Naive thymus-derived CD4-positive, alpha-beta T cell (primary cell): ENCODE results near the gene P2RY1. TPM values are rescaled to one million over a fixed set of nuclear protein-coding genes. Genes with fewer than 3 reads are reported as not detected.

Experiments used
- ATAC-seq: fragments of 150-1000 bp; cut with Tn5 transposase; 2 replicates; pipeline ENCODE4 v1.10.0; 2021; ENCODE audit warnings: mild to moderate bottlenecking, moderate library complexity
- CTCF ChIA-PET: fragments of 350-600 bp; sonication (Branson Sonifier 250); formaldehyde crosslinking; loops from one replicate; lab custom pipeline; 2021; ENCODE audit warnings: antibody characterized with exemption; lab: Charles Lee
- POLR2A ChIA-PET: fragments of 350-600 bp; sonication (Branson Sonifier 250); formaldehyde crosslinking; loops from one replicate; lab custom pipeline; 2021; ENCODE audit warnings: antibody characterized with exemption, inconsistent platforms; lab: Charles Lee
- DNase-seq, 9 donors: peaks; one replicate each; pipeline versions ENCODE4 v3.0.0 to v3.0.0-alpha.2; 2020 to 2022; ENCODE audit warnings: mixed read lengths in 1 of 9
- H3K27ac ChIP-seq: one replicate; pipeline ENCODE4 v1.7.0; 2013; ENCODE audit warnings: mild to moderate bottlenecking, low read depth, low read length, moderate library complexity
- H3K27me3 ChIP-seq, 2 donors: one replicate each; pipeline ENCODE4 v1.7.0; 2013; ENCODE audit warnings: low read length in 2 of 2, mild to moderate bottlenecking in 2 of 2, moderate library complexity in 2 of 2; ENCODE audit not compliant: control insufficient read depth in 2 of 2, insufficient read depth in 2 of 2
- H3K36me3 ChIP-seq, 3 experiments: 1 replicate in 2 of 3; 2 replicates in 1 of 3; pipeline ENCODE4 v1.7.0; 2013; ENCODE audit warnings: low read length in 3 of 3, mild to moderate bottlenecking in 3 of 3, moderate library complexity in 1 of 3; ENCODE audit not compliant: insufficient read depth in 3 of 3, control insufficient read depth in 2 of 3
- H3K4me1 ChIP-seq, 2 donors: one replicate each; pipeline ENCODE4 v1.7.0; 2013; ENCODE audit warnings: low read length in 2 of 2, mild to moderate bottlenecking in 2 of 2, moderate library complexity in 1 of 2; ENCODE audit not compliant: control insufficient read depth in 2 of 2, insufficient read depth in 2 of 2
- H3K4me3 ChIP-seq: 2 replicates; pipeline ENCODE4 v1.7.0; 2013; ENCODE audit warnings: mild to moderate bottlenecking, low read length
- H3K9me3 ChIP-seq, 3 experiments: 1 replicate in 2 of 3; 2 replicates in 1 of 3; pipeline ENCODE4 v1.7.0; 2013; ENCODE audit warnings: low read length in 3 of 3; ENCODE audit not compliant: control insufficient read depth in 2 of 3
- H3K27ac Mint-ChIP-seq, 9 donors: one replicate each; pipeline ENCODE4 v1.8.0; 2020 to 2022; ENCODE audit warnings: mixed read lengths in 9 of 9, mild to moderate bottlenecking in 8 of 9, moderate library complexity in 5 of 9, inconsistent platforms in 2 of 9
- H3K27me3 Mint-ChIP-seq, 5 donors: one replicate each; pipeline ENCODE4 v1.8.0; 2021 to 2022; ENCODE audit warnings: mixed read lengths in 5 of 5, mild to moderate bottlenecking in 1 of 5
- H3K36me3 Mint-ChIP-seq, 5 donors: one replicate each; pipeline ENCODE4 v1.8.0; 2020 to 2022; ENCODE audit warnings: mixed read lengths in 5 of 5, mild to moderate bottlenecking in 3 of 5, inconsistent platforms in 1 of 5
- H3K4me1 Mint-ChIP-seq, 7 donors: one replicate each; pipeline ENCODE4 v1.8.0; 2020 to 2022; ENCODE audit warnings: mixed read lengths in 7 of 7, mild to moderate bottlenecking in 3 of 7, inconsistent platforms in 1 of 7
- H3K4me3 Mint-ChIP-seq, 10 donors: one replicate each; pipeline ENCODE4 v1.8.0; 2020 to 2022; ENCODE audit warnings: mild to moderate bottlenecking in 10 of 10, mixed read lengths in 10 of 10, moderate library complexity in 6 of 10, inconsistent platforms in 2 of 10
- H3K9me3 Mint-ChIP-seq, 11 donors: one replicate each; pipeline ENCODE4 v1.8.0; 2020 to 2022; ENCODE audit warnings: mixed read lengths in 11 of 11, mild to moderate bottlenecking in 4 of 11, inconsistent platforms in 1 of 11, moderate library complexity in 1 of 11
- intact Hi-C, 2 donors: fragments of 100-400 bp; cut with micrococcal nuclease; formaldehyde crosslinking; loops; one replicate each; pipeline ENCODE4 v1.15.1; 2023
- polyA plus RNA-seq, 2 donors: library from polyadenylated mRNA; unstranded; fragments of 300-500 nt; fragmentation: Illumina TruSeq; gene quantifications; one replicate each; pipeline ENCODE4 v1.2.3, GENCODE V29; 2021
- total RNA-seq, 6 experiments: library from RNA in 5 of 6; stranded (reverse) in 5 of 6; gene quantifications; 1 replicate in 5 of 6; 2 replicates in 1 of 6; pipeline ENCODE4 v1.2.3 and lab custom pipeline; 2021 to 2026

Gene P2RY1
- total and polyA plus RNA-seq, 7 experiments from 2014 or later: 0.05 to 1.2 (median 0.21) TPM; not detected in 1

GRCh38 chr3:152879790-152880174, 44.9 kb downstream of the P2RY1 start:
- Mint-ChIP-seq H3K4me1 (no peaks in the 10 kb centered on the region), H3K9me3 (peaks cover 0 to 11% (median 5%) of the 10 kb centered on the region in 11 donors), H3K4me3 (no peak overlapping the region), H3K27ac (no peak overlapping the region), H3K36me3 (peaks cover 0 to 2% (median 0%) of the 10 kb centered on the region in 5 donors), H3K27me3 (peaks cover 0 to 14% (median 1%) of the 10 kb centered on the region in 5 donors)
- no peak overlapping the region for H3K27ac ChIP-seq
- no peak for DNase-seq
- no peaks in the 10 kb centered on the region for H3K27me3 ChIP-seq
- no peaks in the 10 kb centered on the region for H3K9me3 ChIP-seq
- H3K36me3 ChIP-seq: no peaks in the 10 kb centered on the region
- H3K4me1 ChIP-seq: no peaks in the 10 kb centered on the region
- ChIA-PET CTCF (no interaction called here), POLR2A (no interaction called here)
- intact Hi-C loops: no loop called here
- ATAC-seq: no peak
- H3K4me3 ChIP-seq: no peak overlapping the region

- ChIA-PET POLR2A (no interaction called here), CTCF (no interaction called here)
- Histone ChIP-seq H3K27me3 (no peaks in the 10 kb centered on the region), H3K4me3 (no peak overlapping the region), H3K9me3 (no peaks in the 10 kb centered on the region), H3K4me1 (no peaks in the 10 kb centered on the region), H3K27ac (no peak overlapping the region), H3K36me3 (no peaks in the 10 kb centered on the region)
- Mint-ChIP-seq H3K27ac (no peak overlapping the region), H3K27me3 (peaks cover 0 to 17% (median 6%) of the 10 kb centered on the region in 5 donors), H3K9me3 (peaks cover 0 to 2% (median 0%) of the 10 kb centered on the region in 11 donors), H3K36me3 (no peaks in the 10 kb centered on the region), H3K4me3 (no peak overlapping the region), H3K4me1 (peaks cover 0 to 2% (median 0%) of the 10 kb centered on the region in 7 donors)
- DNase-seq (no peak), ATAC-seq (peak; percentile 59)
- intact Hi-C loops: no loop called here
Observed at GRCh38 chr3:152885076-152885475, 50.1 kb downstream of the P2RY1 start.
